Measurements from ENCODE around the gene KRTAP10-6.
"Not testable (repeated sequence)": the region's sequence is repeated elsewhere in the genome, so short reads cannot be mapped to it uniquely, and the experiment has no call there.

KRTAP10-6 gene, protein sequence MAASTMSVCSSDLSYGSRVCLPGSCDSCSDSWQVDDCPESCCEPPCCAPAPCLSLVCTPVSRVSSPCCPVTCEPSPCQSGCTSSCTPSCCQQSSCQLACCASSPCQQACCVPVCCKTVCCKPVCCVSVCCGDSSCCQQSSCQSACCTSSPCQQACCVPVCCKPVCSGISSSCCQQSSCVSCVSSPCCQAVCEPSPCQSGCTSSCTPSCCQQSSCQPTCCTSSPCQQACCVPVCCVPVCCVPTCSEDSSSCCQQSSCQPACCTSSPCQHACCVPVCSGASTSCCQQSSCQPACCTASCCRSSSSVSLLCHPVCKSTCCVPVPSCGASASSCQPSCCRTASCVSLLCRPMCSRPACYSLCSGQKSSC

DNA sequence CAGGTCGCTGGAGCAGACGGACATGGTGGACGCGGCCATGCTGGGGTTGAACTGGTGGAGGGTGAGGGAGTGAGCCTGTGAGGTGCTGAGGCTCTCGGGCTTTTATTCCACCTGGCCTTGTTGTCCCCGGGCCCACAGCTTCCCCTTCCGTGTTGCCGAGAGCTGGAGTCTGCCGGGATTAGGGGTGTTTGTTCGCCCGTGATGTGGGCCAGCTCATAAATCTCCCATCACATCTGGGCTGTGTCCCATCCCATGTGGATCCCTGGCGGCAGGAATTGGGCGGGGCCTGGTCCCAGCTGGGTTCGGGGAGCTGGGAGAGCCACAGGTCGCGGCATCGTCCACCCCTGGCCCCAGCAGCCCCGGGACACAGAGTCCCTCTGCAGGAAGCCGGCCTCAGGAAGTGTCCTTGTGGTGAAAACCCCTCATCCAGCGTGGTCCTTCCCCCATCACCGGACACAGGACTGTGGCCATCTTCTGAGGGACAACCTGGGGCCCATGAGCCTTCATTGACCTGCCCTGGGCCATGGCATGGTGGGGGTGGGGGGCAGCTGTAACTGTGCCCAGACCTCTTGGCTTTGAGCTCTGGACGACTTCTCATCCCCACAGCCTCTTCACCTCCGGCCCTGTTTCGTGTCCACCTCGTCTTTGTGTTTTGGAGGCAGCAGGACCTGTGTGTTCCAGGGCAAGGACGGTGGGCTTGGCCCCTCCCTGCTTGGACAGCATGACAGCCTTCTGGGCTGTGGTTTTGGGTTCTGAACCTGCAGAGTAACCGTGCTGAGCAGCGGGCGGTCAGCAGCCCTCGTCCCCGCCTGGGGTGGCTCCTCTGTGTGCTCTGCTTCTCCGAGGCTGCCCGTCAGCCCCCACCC, at the start of gene KRTAP10-6:
Gene KRTAP10-6, minus strand, starts transcription at position 60 of the 866 bp plus-strand sequence. Its CDS starts 21 bp downstream, at position 39.
- DNase-seq (ENCODE audit: insufficient read length, low spot score) (no peak), FAIRE-seq (no peak)

DNA sequence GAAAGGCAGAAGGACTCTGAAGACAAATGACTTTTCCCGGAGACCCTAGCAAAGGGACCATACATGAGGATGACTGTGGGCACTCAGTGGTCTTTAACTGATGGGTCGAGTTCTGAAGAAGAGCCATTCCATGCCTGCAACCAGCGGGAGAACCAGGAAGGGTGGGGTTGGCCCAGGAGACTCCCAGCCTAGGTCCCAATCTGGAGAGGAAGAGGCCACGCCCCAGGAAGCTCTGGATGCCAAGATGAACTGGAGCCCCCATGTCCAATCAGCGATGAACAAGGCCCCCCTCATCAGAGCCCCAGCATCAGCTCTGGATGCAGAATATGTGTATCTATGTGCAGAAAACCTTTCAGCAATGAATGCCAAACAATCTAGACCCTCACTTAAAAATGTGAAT, 48.5 kb upstream of the KRTAP10-6 start:
- FAIRE-seq, result no peak
- no peak for DNase-seq (ENCODE audit: insufficient read length, low spot score)

DNA sequence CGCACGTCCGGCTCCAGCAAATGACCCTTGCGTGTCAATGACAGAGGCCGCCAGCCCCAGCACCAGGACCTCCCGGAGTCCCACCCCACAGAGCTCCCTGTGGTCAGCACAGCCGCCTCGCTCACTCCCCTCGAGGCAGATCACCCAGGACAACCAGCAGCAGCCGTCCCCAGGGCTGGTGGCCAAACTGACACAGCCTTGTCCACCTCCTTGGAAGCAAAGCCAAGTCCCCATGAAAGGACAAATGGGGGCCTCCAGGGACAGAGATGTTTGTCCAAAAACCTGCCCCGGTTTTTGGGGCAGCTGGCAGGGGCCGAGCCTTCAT, 47.0 kb upstream of the KRTAP10-6 start:
- no peak for DNase-seq (ENCODE audit: insufficient read length, low spot score)
- no peak for FAIRE-seq

DNA sequence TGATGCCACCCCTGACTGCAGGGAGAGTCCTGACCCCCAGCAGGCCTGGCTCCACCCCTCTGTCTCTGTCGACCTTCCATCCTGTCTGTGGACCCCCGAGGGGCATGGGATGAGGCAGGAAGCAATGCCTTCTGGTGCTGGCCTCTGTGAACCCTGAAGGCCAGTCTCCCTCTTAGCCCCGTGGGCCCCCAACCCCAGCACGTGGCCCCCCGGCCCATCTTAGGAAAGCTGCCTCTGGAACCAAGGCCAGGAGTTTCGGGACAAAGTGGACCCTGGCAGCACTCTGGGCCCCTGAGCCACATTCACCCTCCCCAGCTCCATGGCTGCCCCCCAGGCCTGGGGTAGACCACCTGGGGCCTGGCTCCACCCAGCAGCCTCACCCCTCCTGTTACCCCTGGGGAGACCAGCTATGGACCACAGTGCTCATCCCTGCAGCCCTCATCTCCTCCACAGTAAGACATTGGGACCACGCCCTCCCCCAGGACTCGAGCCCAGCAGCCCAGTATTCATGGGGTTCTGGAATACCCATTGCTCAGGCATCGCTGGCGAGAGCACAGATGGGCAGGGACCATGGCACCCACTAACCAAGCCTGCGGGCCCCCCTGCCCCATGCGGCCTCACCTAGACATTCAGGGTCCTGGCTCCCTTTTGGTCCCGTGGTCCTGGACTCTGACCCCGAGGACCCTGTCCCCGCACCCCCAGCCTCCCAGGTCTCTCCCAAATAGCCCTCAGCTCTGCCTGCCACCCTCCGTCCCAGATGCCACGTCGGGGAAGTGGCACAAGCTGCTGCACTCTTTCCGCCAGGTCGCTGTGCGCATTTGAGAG, 46.4 kb upstream of the KRTAP10-6 start:
- DNase-seq (ENCODE audit: insufficient read length, low spot score); FAIRE-seq: not testable (repeated sequence)

DNA sequence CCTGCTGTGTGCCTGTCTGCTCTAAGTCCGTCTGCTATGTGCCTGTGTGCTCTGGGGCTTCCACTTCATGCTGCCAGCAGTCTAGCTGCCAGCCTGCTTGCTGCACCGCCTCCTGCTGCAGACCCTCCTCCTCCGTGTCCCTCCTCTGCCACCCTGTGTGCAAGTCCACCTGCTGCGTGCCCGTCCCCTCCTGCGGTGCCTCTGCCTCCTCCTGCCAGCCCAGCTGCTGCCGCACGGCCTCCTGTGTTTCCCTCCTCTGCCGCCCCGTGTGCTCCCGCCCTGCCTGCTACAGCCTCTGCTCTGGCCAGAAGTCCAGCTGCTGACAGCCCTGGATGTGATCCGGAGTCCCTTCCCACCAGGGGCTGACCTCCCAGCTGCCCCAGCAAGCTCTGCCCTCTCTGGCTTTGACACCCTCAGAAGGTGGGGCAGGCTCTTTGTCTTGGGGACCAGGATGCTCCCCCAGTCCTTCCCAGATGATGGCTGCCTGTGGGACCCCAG, 45.6 kb upstream of the KRTAP10-6 start:
- FAIRE-seq, result peak; percentile 72
- not testable (repeated sequence) for DNase-seq (ENCODE audit: insufficient read length, low spot score)

DNA sequence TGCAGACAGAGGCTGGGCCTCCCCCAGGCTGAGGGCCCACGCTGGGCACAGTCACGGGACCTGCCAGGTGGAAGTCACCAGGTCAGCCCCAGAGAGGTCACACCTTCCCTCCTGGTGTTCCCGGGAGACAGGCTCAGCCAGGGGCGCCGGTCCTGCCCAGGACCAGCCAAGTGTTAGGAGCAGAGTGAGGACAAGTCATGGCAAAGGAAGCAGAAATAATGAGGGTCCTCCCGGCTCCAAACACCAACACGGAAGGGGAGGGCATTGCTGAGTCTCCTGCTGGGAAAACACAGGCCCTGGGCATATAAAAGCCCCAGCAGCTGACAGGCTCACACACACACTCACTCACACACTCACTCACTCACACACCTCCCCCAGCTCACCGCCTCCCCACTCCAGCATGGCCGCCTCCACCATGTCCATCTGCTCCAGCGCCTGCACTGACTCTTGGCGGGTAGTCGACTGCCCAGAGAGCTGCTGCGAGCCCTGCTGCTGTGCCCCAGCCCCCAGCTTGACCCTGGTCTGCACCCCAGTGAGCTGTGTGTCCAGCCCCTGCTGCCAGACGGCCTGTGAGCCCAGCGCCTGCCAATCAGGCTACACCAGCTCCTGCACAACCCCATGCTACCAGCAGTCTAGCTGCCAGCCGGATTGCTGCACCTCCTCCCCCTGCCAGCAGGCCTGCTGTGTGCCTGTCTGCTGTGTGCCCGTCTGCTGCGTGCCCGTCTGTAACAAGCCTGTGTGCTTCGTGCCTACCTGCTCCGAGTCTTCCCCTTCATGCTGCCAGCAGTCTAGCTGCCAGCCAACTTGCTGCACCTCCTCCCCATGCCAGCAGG, 44.9 kb upstream of the KRTAP10-6 start, which contains the start of gene KRTAP10-10:
Gene KRTAP10-10, plus strand, starts transcription at position 339 of the 833 bp plus-strand sequence. Its CDS starts 62 bp downstream, at position 401.
- DNase-seq (ENCODE audit: insufficient read length, low spot score) (no peak), FAIRE-seq (peak; percentile 65)

DNA sequence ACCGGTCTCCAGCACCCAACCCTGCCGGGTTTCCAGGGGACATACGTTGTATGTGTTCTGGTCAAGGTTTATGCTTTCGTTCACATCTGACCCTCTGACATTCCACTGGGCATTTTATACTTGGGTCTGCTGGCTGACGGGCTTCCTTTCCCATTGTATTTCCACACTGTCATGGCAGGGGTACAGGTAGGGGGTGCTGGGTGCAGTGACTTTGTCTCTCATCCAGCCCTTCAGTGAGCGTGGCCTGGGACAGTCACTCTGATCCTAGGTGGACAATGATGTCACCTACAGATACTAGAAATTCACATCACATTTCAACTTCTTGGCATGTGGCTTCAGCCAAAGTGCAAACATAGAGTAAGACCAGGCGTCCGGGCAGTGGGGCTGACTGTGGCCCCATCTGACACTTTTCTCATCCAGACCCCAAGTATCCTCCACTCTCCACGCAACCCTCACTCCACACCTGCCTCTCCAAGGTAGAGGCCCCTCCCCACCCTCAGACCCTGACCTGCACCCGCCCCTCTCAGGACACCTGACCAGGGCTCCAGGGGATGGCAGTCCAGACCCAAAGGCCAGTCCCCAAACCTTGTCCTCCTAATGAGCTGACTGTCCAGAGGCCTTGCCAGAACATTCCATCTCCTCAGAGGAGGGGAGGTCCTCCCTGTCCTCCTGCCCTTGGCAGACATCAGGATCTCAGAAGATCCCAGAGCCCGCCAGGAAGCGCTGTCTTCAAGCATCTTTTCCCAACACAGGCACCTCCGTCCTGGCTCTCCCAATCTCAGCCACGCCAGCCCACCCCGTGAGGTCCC, 44.1 kb upstream of the KRTAP10-6 start:
- FAIRE-seq (no peak), DNase-seq (ENCODE audit: insufficient read length, low spot score) (no peak)

DNA sequence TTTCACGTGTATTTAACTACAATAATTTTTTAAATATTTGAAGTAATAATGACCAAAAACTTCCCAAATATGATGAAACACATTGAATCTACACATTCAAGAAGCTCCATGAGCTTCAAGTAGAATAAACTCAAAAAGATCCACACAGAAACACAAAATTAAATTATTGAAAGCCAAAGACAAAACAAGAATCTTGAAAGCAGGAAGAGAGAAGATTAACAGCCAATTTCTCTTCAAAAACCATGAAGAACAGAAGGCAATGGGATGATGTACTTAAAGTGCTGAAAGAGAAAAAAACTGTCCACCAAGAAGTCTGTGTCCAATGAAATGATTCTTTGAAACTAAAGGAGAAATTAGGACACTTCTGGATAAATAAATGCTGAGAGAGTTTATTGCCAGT, 39.8 kb upstream of the KRTAP10-6 start:
- FAIRE-seq, result no peak
- no peak for DNase-seq (ENCODE audit: insufficient read length, low spot score)

DNA sequence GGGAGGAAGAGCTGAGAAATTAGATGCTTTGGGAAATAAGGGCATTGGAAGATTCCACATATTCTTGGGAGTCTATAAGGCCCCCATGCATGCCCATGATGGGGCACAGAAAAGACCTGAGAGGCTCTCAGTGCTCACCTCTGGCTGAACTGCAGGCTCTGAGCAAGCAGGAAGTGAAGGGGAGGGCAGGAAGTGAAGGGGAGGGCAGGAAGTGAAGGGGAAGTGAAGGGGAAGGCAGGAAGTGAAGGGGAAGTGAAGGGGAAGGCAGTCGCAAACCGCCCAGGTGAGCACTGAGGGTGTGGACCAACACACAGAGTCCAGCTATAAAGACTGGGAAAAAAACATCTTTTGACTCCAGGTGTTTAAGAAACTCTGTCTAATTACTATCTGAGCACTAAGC, 38.1 kb upstream of the KRTAP10-6 start:
- FAIRE-seq (no peak), DNase-seq (ENCODE audit: insufficient read length, low spot score) (no peak)

DNA sequence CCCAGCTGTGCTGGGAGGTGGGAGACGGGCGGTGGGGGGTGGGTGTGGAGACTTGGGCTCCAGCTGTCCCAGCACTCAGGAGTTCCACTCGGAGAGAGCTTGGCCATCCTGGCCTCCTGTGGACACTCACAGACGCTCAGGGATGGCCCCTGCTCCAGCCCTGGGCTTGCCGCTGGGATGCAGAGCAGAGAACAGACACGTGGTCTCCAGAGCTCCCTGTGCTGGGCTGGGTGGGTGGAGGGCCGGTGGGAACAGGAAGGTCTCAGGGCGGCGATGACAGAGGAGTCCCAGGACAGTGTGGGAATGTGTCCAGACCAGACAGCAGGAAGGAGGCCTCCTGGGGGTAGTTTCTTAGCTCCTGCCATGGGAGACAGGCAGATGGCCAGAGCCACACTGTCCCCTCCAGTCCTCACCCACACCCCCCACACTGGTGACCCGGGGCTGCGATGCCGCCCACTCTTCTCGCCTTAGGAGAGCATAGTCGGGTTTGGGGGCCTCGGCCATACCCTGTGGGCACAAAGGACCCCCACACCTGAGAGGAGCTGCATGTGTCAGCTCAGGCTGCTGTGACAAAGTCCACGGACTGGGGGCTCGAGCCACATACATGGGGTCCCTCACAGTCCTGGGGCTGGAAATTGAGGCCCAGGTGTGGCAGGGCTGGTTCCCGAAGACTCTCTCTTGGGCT, 36.5 kb upstream of the KRTAP10-6 start:
- no peak for DNase-seq (ENCODE audit: insufficient read length, low spot score)
- no peak for FAIRE-seq

DNA sequence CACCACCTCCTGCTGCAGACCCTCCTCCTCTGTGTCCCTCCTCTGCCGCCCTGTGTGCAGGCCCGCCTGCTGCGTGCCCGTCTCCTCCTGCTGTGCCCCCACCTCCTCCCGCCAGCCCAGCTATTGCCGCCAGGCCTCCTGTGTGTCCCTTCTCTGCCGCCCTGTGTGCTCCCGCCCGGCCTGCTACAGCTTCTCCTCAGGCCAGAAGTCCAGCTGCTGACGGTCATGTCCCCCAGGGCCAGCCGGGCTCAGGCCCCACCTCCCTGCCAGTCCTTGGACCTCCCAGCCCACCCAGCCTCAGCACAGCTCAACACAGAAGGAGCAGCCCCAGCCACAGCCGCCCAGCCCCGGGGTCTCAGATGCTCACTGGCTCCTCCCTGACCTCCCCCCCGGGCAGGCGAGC, 35.5 kb upstream of the KRTAP10-6 start:
- not testable (repeated sequence) for DNase-seq (ENCODE audit: insufficient read length, low spot score); FAIRE-seq

DNA sequence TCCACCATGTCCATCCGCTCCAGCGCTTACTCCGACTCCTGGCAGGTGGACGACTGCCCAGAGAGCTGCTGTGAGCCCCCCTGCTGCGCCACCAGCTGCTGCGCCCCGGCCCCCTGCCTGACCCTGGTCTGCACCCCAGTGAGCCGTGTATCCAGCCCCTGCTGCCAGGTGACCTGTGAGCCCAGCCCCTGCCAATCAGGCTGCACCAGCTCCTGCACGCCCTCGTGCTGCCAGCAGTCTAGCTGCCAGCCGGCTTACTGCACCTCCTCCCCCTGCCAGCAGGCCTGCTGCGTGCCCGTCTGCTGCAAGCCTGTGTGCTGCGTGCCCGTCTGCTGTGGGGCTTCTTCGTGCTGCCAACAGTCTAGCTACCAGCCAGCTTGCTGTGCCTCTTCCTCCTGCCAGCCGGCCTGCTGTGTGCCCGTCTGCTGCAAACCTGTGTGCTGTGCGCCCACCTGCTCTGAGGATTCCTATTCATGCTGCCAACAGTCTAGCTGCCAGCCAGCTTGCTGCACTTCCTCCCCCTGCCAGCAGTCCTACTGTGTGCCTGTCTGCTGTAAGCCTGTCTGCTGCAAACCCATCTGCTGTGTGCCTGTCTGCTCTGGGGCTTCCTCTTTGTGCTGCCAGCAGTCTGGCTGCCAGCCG, 35.0 kb upstream of the KRTAP10-6 start:
- DNase-seq (ENCODE audit: insufficient read length, low spot score); FAIRE-seq: not testable (repeated sequence)

DNA sequence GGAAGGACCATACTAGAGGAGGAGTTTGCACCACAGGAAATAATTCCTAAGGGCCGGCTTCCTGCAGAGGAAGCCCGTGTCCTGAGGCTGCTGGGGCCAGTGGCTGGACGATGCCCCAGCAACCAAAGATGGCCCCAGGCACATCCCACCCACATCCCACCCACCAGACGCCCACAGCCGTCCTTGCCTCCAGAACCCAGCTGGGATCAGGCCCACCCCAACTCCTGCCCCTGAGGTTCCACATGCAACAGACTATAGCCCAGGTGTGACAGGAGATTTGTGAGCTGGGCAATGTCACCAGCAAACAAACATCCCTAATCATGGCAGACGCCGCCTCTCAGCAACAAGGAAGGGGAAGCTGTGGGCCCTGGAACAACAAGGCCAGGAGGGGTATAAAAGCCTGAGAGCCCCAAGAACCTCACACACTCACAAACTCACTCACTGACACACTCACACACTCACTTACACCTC, 34.4 kb upstream of the KRTAP10-6 start, which contains the start of gene KRTAP10-9:
Gene KRTAP10-9, plus strand, starts transcription at position 421 of the 471 bp plus-strand sequence. CDS start 79 bp downstream, outside the sequence.
- FAIRE-seq (no peak), DNase-seq (ENCODE audit: insufficient read length, low spot score) (no peak)

DNA sequence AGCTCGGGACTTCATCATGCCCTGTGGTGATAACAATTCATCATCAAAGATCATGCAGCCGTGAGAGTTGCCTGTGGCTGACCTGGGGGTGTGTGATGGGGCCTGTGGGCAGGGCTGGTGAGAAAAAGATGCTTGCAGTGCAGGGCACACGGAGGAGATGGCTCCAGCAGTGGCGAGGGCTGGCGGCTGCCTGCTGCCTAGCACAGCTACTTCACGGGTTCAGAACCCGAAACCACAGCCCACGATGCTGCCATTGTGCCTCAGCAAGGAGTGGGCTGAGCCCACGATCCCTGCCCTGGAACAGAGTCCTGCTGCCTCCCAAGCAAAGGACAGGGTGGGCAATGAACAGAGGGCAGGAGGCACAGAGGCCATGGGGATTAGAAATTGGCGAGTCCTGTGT, 34.0 kb upstream of the KRTAP10-6 start:
- FAIRE-seq (no peak), DNase-seq (ENCODE audit: insufficient read length, low spot score) (no peak)

DNA sequence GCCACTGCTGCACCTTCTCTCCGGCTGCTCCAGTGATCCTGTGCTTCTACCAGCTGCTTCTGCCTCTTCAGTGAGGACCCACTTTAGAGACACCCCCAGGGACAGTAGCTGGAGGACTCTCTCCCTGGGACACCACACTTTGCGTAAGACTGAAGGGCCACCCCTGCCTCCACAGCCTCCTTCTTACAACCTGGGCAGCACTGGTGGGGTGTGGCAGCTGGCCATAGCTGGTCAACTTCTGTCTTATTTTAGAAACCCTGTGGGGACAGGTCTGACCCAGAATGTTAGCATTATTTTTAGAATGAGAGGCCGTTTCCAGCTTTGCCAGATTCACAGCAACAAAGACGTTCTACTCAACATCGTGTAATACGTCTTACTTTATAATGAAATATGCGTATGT, 33.5 kb upstream of the KRTAP10-6 start:
- no peak for DNase-seq (ENCODE audit: insufficient read length, low spot score)
- FAIRE-seq, result no peak

DNA sequence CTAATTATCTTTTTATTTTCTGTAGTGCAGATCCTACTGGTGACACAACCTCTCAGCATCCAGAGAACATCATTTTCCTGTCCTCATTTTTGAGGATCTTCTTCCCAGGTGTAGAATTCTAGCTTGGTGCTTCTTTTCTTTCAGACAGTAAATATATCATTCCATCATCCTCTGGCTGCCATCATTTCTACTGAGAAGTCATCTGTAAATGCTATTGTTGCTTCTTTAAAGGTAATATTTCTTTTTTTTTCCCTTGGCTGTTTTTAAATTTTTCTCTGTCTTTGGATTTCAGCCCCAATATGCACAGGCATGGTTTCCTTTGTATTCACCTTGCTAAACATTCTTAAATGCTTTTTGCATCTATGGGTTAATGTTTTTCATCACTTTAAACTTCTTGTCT, 31.3 kb upstream of the KRTAP10-6 start:
- FAIRE-seq (no peak), DNase-seq (ENCODE audit: insufficient read length, low spot score) (no peak)

DNA sequence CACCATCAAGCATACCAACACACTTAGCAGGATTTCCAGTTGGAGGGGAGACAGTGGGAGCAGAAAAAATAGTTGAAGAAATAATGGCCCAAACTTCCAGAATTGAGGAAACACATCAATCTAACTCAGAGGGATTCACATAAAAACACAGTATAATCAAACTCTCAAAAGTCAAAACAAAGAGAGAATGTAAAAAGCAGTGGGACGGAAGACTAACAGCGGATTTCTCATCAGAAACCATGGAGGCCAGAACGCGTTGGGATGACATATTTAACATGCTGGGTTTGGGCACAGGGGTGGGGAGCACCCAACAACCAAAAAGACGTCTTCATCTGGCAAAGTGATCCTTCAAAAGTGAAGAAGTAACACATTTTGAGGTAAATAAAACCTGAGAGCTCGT, 27.6 kb upstream of the KRTAP10-6 start:
- FAIRE-seq (no peak), DNase-seq (ENCODE audit: insufficient read length, low spot score) (no peak)

DNA sequence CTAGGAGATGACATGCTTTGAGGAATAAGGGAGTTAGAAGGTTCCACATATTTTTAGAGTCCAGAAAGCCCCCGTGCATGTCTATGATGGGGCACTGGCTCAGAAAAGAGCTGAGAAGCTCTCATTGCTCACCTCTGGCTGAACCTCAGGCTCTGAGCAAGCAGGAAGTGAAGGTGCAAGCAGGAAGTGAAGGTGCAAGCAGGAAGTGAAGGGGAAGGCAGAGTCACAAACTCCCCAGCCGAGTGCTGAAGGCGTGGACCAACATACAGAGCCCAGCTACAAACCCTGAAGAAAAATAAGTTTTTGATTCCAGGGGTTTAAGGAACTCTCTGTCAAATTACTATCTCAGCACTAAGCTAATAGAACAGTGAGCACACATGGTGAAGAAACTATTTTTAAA, 26.6 kb upstream of the KRTAP10-6 start:
- no peak for FAIRE-seq

More for the DNA sequence above, 26.6 kb upstream of the KRTAP10-6 start:
- no peak for DNase-seq (ENCODE audit: insufficient read length, low spot score)
